Ureter (tissue), 1 donor: ENCODE data around the gene R3HDM4. TPM values are rescaled to one million over a fixed set of nuclear protein-coding genes. Genes with fewer than 3 reads are reported as not detected.

Source experiments
- DNase-seq: peaks from one replicate; pipeline ENCODE4 v3.0.0-alpha.2; 2020; ENCODE audit warnings: low spot score
- total RNA-seq: library from RNA; stranded (reverse); gene quantifications from one replicate; pipeline ENCODE4 v1.2.4, GENCODE V29; 2023
- donor health status: DM: yes; HTN: yes; CAD: no.

The R3HDM4 gene
- total RNA-seq, 1 donor from 2014 or later: 69.5 TPM

DNA sequence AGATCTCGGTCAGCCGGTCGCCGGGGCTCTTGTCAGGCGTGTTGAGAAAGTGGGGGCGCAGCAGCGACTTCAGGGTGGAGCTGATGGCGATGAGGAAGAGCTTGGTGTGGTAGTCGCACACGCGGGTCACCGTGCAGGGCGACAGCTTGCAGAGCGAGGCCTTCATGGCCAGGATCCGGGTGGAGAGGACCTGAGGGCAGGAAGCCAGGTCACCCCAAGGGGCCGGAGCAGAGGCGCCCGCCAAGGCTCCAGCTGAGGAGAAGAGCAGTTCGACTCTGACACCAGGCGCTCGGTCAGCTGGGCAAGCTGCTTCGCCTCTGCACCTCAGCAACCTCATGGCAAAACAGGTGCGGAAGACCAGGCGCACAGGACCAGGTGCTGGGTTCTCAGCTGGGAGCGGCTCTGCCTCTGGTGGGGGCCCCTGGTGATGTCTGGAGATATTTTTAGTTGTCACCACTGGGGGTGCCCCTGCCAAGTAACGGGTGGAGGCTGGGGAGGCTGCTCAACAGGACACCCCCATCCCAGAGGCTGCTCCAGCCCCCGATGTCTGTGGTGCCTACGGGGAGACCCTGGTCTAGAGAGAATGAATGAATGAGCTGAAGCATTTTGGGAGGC is 37.6 kb downstream of the R3HDM4 start:
- no peak for DNase-seq

DNA sequence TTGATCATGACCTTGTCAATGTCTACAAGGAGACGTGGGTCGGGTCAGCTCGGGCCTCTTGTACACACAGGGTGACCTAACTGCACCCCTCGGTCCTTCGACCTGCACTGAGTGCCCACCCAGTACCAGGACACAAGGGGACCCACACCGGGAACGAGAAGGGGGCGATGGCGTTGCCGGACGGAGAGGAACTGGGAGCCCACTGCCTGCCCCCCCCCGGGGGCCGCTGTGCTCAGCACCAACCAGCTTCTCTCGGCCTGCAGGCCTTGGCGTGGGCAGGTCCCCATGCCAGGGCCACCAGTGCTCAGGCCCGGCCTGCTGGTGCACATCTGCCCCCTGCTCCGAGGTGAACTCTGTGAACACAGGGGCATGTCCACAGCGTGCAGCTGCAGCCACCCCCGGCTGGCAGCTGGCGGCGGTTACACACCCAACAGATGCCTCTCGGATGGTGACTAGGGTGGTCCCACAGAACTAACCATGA is 39.4 kb downstream of the R3HDM4 start:
- DNase-seq: no peak

DNA sequence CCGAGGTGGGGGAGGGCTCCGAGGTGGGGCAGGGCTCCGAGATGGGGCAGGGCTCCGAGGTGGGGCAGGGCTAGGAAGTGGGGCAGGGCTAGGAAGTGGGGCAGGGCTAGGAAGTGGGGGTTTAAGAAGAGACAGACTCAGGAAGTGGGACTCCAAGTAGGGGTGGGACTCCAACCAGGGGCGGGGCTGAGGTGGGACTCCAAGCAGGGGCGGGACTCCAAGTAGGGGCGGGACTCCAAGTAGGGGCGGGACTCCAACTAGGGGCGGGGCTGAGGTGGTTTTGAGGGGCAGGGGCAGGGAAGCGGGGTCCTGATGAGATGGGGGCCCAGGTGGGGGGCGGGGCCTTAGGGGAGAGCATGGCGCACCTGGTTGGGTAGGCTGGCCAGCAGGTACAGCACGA is 39.9 kb downstream of the R3HDM4 start:
- DNase-seq: no peak

DNA sequence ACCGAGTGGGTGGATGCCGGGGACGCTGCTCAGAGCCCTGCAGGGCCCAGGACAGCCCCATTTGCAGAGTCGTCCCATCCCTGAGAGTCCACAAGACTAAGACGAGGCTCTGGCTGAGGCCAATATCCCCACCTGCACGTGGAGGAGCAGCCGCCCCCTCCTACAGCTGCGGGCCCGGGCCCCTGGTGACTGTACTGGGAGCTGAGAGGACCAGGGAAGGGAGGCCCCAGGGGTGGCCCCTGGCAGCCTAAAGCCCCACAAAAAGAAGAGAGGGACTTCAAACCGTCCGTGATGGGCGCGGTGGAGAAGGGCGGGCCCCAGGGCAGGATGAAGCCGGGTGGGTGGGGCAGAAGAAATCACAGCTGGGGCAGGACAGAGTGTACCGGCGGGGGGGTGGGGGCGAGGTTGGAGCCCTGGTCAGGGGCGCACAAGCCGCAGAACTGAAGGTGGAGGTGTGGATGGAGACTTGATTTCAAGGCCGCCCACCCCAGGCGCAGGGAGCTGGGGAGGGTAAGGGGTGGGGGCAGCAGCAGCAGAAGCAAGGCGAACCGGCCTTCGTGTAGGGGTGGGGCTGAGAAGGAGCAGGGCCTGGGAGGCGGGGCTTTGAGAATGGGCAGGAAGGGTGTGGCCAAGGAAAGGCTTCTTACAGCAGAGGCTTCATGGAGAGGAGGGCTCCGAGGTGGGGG is 40.6 kb downstream of the R3HDM4 start:
- peak; percentile 89 for DNase-seq

DNA sequence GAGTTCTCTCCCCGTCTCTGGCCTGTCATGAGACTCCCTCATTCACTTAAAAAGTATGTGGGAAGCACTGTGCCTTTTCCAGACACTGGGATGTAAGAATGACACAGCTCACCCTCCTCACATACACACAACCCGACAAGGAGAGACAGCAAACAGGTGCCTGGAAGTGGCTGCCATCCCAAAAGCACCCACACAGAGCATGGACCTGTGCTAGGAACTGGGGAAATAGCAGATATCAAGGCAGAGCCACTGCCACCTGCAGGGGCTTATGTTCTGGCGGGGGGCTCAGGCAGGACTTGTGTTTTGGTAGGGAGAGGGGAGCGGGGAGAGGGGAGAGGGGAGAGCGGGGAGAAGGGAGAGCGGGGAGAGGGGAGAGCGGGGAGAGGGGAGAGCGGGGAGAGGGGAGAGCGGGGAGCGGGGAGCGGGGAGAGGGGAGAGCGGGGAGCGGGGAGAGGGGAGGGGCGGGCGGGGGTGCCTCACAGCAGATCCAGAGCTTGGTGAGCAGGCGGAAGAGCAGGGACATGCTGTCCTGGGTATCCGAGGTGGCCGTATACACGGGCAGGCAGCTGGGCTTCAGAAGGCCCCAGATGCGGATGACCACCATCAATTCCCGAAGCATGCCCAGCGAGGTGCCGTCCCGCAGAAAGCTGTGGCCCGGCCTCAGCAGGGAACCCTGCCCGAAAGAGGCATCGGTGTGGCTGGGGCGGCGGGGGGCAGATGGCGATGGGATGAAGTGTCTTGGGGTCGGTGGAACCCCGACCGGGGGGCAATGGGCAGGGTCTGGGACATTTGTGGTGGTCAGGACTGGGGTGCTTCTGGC is 41.4 kb downstream of the R3HDM4 start:
- DNase-seq: no peak

DNA sequence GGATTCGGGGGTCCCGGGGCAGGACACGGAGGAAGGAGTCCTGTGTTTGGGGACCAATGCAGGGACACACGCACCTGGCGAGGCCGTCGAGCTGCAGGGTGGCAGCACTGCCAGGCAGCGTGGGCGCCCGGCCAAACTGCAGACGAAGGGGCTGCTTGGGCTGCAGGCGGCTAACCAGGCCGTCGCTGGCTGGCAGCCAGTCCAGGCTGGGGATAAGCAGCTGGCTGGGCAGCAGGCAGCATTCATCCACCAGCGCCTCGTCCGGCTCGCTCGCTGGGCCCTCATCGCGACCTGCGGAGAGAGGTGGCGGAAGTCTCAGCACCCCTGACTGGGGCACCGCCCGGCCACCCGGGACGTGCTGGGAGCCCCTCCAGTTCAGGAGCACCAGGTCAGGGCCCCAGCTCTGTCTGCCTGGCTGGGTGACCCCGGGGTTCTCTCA is 42.0 kb downstream of the R3HDM4 start:
- no peak for DNase-seq

DNA sequence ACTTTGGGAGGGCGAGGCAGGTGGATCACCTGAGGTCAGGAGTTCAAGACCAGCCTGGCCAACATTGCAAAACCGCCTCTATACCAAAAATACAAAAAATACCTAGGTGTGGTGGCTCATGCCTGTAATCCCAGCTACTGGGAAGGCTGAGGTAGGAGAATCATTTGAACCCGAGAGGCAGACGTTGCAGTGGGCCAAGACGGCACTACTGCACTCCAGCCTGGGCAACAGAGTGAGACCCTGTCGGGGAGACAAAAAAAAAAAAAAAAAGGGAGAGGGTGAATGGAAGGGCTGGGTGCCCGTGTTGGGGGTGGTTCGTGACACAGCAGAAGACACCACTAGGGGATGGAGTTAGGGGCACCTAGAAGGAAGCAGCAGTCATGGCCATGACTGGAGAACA is 42.7 kb downstream of the R3HDM4 start:
- no peak for DNase-seq

DNA sequence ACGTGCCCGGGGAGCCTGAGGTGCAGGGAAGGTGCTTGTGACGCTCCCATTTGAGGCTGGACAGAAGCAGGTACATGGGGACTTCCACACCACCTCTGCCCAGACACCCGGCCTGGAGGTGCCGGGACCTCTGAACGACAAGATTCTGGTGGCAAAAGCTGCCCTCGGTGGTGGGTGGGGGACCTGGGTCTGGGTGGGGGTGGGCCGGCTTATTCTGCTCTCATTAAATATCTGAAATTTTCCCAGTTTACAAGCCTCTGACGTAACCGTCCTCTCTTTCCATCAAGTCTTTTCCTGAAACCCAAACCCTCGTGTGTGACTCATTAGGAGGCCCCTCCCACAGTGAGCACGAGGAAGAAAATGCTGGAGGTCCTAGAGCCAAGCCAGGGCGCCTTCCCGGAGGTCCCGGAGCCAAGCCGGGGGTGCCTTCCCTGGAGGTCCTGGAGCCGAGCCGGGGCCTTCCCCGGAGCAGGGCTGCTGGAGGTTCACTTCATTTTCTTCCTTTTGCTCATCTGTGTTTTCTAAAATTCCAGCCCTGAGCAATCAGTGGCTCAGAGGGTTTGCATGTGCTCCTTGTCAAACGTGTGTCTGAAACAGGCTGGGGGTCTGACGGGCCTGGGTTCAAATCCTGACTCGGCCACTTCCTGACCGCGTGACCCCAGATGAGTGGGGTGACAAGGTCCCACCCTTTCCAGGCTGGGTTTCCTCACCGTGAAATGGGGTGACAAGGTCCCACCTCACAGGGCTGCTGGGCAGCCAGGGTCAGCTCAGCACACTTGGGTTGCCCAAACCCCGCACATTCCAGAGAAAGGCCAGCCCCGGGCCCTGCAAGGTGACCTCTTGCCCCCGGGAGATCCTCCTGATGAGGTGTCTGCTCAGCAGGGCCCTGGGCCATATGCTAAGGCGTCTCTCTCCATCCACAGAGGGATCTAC is 43.5 kb downstream of the R3HDM4 start:
- peak; percentile 82 for DNase-seq

DNA sequence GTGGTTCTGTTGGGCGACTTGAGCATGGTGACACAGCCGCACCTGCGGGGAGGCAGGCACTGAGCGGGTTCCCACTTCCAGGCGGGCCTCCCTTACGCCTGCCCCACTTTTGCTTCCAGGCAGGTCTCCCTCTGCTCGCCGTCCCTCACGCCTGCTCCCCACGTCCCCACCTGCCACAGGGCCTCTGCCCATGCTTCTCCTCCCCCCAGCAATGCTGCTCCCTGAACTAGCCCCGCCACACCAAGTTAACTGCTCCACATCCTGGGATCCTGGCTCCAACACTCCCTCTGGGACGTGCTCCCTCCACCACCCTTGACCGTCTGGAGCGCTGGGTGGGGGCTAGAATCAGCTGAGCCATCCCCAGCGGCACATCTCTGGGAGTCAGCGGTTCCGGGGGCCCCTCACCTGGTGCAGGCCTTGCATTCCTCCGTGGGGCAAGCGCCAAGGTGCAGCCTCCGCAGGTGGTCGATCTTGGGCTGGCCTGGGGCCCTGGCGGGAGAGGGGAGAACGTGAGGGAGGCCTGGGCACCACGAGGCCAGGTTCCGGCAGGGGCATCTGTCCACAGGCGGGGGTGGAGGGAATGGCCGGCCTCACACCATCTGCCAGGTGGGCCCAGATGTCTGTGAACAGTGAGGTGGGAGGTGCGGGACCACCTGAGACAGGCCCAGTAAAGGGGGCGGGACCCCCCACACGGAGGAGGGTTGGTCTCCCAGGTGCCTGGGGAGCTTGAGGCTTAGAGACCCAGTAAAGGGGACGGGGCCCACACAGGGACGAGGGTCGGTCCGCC is 44.4 kb downstream of the R3HDM4 start:
- DNase-seq: no peak

DNA sequence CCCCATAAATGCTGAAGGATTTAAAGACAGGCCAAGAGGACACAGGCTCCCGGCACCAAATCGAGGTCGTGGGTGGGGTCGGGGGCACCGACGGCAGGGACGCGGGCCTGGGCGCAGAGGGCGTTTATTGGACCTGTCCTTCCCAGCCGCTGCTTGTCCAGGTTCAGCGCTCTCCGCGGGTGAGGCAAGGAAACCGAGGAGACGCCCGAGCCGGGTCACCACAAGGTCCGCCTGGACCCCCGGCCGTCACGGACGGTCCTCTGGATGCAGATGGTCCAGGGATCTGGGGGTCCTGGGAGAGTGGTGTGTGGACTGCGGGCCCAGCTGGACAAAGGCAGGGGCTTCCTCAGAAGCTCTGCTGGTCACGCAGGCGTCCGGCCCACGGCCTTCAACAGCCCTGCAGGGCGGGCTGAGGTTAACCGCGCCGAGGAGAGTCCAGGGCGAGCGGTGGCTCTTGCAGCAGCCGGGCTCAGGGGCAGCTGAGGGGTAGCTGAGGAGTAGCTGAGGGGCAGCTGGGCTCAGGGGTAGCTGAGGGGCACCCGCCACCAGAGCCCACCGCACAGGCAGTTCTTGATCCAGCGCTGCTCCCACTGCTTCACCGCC is 45.1 kb downstream of the R3HDM4 start:
- DNase-seq: no peak

DNA sequence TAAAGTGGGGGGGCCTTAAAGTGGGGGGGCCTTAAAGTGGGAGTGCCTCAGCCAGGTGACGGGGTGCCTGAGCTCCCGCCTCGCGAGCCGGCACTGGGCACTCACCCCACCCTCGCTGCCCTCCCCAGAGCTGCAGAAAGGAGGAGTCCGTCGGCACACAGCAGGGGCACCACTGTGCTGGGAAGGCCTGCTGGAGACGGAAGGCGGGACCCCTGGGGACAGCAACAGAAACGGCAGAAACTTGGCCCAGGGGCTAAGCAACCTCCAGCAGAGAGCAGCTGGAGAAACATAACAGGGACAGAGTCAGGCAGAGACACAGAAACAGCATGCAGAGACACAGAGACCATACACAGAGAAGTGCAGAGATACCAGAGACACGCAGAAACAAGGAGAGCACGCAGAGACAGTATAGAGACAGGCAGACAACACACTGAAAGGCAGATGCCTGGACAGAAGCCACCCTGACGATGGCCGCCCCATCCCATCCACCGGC is 45.7 kb downstream of the R3HDM4 start:
- no peak for DNase-seq

DNA sequence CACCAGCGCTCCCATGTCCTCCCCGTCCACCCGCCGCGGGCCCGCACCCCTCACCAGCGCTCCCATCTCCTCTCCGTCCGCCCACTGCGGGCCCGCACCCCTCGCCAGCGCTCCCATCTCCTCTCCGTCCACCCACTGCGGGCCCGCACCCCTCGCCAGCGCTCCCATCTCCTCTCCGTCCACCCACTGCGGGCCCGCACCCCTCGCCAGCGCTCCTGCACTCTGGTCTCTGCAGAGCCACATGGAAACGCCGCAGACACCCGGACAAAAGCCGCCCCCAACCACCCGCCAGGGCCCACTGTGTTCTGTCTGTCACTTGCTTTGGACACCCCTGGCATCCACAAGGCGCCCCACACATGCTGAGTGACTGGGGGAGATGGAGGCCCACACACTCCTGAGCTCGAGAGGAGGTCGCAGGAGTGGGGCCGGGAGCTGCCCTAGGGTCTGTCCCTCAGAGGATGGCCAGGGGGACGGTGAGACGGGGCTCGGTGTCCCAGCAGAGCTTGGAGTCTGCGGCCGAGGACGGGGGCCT is 46.2 kb downstream of the R3HDM4 start:
- DNase-seq: no peak

DNA sequence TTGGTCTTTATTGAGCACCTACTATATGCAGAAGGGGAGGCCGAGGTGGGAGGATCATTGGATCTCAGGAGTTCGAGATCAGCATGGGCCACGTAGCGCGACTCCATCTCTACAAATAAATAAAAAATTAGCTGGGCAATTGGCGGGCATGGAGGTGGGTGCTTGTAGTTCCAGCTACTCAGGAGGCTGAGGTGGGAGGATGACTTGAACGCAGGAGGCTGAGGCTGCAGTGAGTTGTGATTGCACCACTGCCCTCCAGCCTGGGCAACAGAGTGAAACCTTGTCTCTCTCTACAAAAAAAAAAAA is 49.8 kb downstream of the R3HDM4 start:
- DNase-seq: no peak

DNA sequence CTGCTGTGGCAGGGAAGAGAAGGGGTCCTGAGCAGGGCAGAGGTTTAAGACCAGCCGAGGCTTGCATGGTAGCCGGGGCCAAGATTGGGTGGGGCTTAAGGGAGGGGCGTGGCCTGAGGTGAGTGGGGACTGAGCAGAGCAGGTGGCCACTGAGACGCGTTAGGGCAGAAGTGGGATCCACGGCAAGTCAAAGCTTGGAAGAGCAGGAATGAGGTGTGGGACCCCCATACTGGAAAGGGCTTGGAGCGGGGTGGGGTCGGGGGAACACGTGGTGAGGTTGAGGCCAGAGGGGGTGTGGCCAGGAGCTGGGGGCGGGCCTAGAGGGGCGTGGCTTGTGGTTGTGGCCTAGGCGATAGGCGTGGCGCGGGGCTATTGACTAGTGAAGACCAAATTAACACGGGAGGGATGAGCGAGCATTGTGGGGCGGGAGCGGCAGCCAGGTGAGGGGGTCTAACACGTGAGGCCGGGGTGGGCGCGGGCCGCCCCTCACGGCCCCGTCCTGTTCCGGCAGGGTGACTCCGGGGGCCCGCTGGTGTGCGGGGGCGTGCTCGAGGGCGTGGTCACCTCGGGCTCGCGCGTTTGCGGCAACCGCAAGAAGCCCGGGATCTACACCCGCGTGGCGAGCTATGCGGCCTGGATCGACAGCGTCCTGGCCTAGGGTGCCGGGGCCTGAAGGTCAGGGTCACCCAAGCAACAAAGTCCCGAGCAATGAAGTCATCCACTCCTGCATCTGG is 50.3 kb downstream of the R3HDM4 start:
- peak; percentile 80 for DNase-seq

DNA sequence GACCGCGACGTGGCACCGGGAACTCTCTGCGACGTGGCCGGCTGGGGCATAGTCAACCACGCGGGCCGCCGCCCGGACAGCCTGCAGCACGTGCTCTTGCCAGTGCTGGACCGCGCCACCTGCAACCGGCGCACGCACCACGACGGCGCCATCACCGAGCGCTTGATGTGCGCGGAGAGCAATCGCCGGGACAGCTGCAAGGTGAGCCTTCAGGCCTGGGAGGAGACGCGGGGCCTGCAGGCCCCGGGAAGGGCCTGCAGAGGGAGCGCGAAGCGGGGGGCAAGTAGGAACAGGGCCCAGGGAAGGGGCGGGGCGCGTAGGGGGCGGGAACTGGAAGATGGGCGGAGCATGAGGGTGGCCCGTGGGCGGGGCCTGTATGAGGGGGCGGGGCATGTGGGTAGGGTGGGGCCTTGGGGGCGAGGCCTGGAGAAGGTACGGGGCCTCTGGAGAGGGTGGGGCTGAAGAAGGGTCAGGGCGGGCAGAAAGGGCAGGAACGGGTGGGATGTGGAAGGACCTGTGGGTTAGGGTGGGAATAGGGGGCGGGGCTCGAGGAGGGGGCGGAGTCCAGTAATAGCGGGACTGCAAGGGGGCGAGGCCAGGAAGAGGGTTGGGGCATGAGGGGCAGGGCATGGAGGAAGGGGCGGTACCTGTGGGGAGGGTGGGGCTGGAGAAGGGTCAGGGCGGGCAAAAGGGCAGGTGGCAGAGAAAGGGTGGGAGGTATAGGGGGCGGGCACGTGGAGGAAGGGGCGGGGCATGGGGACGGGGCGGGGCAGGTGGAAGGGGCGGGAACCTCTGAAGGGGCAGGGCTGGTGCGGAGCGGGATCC is 51.1 kb downstream of the R3HDM4 start:
- no peak for DNase-seq

DNA sequence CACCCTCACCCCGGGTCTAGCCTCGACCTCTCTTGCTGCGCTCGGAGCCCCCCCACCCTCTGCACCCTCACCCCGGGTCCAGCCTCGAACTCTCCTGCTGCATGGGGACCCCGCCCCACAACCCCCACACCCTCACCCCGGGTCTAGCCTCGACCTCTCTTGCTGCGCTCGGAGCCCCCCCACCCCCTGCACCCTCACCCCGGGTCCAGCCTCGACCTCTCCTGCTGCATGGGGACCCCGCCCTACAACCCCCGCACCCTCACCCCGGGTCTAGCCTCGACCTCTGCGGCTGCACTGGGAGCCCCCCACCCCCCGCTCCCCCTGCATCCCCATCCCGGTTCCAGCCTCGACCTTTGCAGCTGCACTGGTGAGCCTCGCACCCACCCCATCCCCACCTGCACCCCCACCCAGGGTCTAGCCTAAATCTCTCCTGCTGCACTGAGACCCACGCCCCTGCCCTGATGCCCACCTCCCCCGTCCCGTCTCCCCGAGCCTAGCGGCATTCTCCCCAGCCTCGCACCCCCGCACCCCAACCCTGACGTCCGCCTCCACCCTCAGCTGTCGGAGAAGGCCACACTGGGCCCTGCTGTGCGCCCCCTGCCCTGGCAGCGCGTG is 51.8 kb downstream of the R3HDM4 start:
- DNase-seq: no peak

DNA sequence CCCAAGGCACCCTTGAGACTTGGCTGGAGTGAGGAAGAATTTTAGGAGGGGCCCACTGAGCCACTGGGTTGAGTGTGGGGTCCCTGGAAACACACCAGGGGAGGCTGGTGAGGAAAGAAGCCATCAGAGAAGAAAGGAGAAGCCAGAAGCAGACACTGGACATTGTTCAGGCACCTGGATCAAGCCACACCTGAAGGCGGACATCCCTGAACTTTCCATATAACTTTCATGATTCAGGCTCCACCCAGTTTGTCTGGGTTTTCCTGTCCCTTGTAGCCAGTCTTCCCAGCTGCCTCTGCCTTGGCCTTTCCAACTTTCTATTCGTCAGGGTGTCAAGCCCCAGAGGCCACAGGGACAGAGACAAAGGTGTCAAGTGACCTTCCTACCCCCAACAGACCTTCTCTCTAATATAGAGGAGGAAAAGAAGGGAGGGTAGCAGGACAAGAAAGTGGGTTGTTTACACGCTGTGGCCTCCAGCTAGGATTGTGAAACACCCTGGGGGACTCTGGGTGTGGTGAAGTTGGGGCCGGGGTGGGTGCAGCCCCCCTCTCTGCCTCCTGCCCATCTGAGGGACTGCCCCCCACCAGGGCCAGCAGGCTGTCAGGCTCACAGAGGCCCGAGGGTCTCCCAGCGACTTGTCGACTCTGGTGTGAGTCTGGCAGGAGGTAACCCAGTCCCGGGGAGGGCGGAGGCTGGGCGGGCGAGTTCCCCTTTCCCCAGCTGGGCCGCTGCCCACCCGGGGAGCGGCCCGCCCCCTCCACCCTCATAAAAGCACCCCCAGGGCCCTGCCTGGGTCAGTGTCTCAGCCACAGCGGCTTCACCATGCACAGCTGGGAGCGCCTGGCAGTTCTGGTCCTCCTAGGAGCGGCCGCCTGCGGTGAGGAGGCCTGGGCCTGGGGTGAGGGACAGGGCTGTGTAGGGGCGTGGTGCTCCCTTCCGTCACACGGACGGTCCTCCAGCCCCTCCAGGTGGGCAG is 53.9 kb downstream of the R3HDM4 start, which contains the start of gene CFD:
Gene CFD (plus strand): TSS at position 797 of the 976 bp plus-strand sequence. CDS start 26 bp downstream, at position 823.
- no peak for DNase-seq
